Measurements from ENCODE around the gene TACO1. TPM values are rescaled to one million over a fixed set of nuclear protein-coding genes. Genes with fewer than 3 reads are reported as not detected.

The TACO1 gene
- total and polyA plus RNA-seq, 2 donors (not counting 1 experiment from before 2014, with no cell fraction given): 18.7 to 26.9 TPM

DNA sequence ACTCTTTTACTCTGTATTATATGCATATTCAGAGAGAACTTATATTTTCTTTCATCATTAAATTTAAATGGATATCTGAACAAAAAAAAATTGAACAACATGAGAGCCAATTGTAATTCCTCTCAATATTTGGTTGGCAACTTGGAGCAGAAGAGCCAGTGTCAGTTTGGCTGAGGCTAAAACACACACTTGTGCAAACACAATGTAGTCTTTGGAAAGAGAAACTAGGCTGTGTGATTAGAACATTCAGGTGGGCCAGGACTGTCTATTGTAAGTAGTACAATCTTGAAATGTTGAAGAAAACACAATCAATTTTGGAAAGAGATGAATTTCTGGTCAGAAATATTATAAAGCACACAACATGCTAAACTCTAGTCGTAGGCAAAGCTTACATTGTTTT lies 33.5 kb upstream of the TACO1 start:
- H3K9ac ChIP-seq (ENCODE audit: insufficient read depth, low read length): no peak overlapping the region
- H3K4me3 ChIP-seq (replicated peaks in 1 of 4; ENCODE audit: control extremely low read depth in 1 of 4, insufficient read depth in 1 of 4, low read depth in 3 of 4, low read length in 4 of 4): no peak overlapping the region
- H3K79me2 ChIP-seq (ENCODE audit: control insufficient read depth, insufficient read depth, low read length): peaks cover 53% of the 10 kb centered on the region
- peaks cover 7% of the 10 kb centered on the region for H3K4me1 ChIP-seq (ENCODE audit: control insufficient read depth, extremely low read depth, insufficient read depth, low read length)
- no peak overlapping the region for H3K4me2 ChIP-seq (ENCODE audit: extremely low read depth, insufficient read depth, low read length)
- no peaks in the 10 kb centered on the region for H4K20me1 ChIP-seq (ENCODE audit: control insufficient read depth, extremely low read depth, insufficient read depth, low read length)
- no peaks in the 10 kb centered on the region for H3K27me3 ChIP-seq (ENCODE audit: control insufficient read depth, insufficient read depth, low read length)
- no peak overlapping the region for H3K27ac ChIP-seq (ENCODE audit: insufficient read depth, low read length)
- no peaks in the 10 kb centered on the region for H3K36me3 ChIP-seq (ENCODE audit: control insufficient read depth, insufficient read depth, low read length)
- H3K9me3 ChIP-seq (ENCODE audit: control insufficient read depth, insufficient read depth, low read depth, low read length): no peaks in the 10 kb centered on the region
- no peak for DNase-seq (ENCODE audit: low read depth in 2 of 2)
- TF ChIP-seq, protein P1, sequence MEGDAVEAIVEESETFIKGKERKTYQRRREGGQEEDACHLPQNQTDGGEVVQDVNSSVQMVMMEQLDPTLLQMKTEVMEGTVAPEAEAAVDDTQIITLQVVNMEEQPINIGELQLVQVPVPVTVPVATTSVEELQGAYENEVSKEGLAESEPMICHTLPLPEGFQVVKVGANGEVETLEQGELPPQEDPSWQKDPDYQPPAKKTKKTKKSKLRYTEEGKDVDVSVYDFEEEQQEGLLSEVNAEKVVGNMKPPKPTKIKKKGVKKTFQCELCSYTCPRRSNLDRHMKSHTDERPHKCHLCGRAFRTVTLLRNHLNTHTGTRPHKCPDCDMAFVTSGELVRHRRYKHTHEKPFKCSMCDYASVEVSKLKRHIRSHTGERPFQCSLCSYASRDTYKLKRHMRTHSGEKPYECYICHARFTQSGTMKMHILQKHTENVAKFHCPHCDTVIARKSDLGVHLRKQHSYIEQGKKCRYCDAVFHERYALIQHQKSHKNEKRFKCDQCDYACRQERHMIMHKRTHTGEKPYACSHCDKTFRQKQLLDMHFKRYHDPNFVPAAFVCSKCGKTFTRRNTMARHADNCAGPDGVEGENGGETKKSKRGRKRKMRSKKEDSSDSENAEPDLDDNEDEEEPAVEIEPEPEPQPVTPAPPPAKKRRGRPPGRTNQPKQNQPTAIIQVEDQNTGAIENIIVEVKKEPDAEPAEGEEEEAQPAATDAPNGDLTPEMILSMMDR (conservative IDR thresholded peaks at IDR 0.05 in 1 of 2, IDR thresholded peaks at IDR 0.05 in 1 of 2; ENCODE audit: low read depth in 1 of 2, low read length in 2 of 2): no peak
- TF ChIP-seq EZH2 (IDR thresholded peaks at IDR 0.05; ENCODE audit: low read length, missing control alignments): no peak
- no peak overlapping the region for H2AFZ ChIP-seq (ENCODE audit: low read length)

DNA sequence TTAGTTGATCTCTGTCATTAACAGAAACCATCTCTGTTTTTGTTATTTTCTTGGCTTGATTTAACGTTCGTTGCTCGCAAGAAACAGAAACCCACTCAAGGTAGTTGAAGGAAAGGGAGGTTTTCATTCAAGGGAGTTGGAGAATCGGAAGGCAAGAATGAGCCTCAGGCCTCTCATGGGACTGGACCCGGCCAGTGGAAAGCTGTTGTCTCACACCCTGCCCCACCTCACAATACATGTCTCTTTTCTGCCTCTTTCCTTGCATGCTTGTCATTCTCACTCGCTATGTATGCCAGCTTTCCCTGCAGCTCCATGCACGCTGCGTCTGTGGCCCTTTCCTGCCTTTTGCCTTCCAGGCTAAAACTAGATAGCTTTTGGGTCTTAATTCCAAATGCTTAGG lies 32.1 kb upstream of the TACO1 start:
- Histone ChIP-seq H3K27me3 (ENCODE audit: control insufficient read depth, insufficient read depth, low read length) (no peaks in the 10 kb centered on the region), H3K4me2 (ENCODE audit: extremely low read depth, insufficient read depth, low read length) (no peak overlapping the region), H3K79me2 (ENCODE audit: control insufficient read depth, insufficient read depth, low read length) (peaks cover 60% of the 10 kb centered on the region), H3K27ac (ENCODE audit: insufficient read depth, low read length) (no peak overlapping the region), H3K36me3 (ENCODE audit: control insufficient read depth, insufficient read depth, low read length) (no peaks in the 10 kb centered on the region), H3K9ac (ENCODE audit: insufficient read depth, low read length) (no peak overlapping the region), H4K20me1 (ENCODE audit: control insufficient read depth, extremely low read depth, insufficient read depth, low read length) (no peaks in the 10 kb centered on the region), H2AFZ (ENCODE audit: low read length) (no peak overlapping the region), H3K9me3 (ENCODE audit: control insufficient read depth, insufficient read depth, low read depth, low read length) (no peaks in the 10 kb centered on the region), H3K4me3 (replicated peaks in 1 of 4; ENCODE audit: control extremely low read depth in 1 of 4, insufficient read depth in 1 of 4, low read depth in 3 of 4, low read length in 4 of 4) (no peak overlapping the region), H3K4me1 (ENCODE audit: control insufficient read depth, extremely low read depth, insufficient read depth, low read length) (peaks cover 7% of the 10 kb centered on the region)
- TF ChIP-seq, protein P1 (conservative IDR thresholded peaks at IDR 0.05 in 1 of 2, IDR thresholded peaks at IDR 0.05 in 1 of 2; ENCODE audit: low read depth in 1 of 2, low read length in 2 of 2): no peak
- TF ChIP-seq EZH2 (IDR thresholded peaks at IDR 0.05; ENCODE audit: low read length, missing control alignments): no peak
- DNase-seq (ENCODE audit: low read depth in 2 of 2): no peak

DNA sequence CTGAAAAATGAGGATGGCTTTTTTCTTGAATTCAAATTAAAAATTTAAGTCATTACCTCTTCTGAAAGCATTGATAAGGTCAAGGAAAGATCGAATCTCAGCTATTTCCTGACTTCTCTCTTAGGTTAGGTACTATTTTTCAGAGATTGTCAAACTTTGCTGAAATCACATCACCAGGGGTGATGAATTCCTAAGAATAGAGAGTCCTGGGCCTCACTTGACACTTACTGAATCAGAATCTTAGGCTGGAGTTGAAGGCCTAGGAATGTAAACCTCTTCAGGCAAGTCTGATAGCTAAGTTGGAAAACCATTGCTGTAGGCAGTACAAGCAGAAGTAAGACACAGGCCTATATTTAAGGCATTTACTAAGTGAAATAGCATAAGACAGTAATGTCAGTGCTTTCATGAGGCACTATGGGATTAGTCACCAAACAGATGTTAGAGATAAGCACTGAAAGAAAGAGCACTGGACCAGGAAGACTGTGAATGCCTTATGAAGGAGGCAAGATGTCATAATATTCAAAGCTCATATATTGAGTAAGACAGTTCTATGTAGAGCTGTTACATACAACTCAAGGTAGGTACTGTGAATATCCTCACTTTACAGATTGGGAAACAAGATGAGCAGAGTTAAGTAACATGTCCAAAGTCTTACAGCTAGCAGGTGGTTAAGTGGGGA lies 28.9 kb upstream of the TACO1 start:
- Histone ChIP-seq H4K20me1 (ENCODE audit: control insufficient read depth, extremely low read depth, insufficient read depth, low read length) (no peaks in the 10 kb centered on the region), H3K4me2 (ENCODE audit: extremely low read depth, insufficient read depth, low read length) (no peak overlapping the region), H3K4me1 (ENCODE audit: control insufficient read depth, extremely low read depth, insufficient read depth, low read length) (peaks cover 7% of the 10 kb centered on the region)

More for the DNA sequence above, 28.9 kb upstream of the TACO1 start:
- H3K9me3 ChIP-seq (ENCODE audit: control insufficient read depth, insufficient read depth, low read depth, low read length): no peaks in the 10 kb centered on the region
- no peak overlapping the region for H3K27ac ChIP-seq (ENCODE audit: insufficient read depth, low read length)
- peaks cover 48% of the 10 kb centered on the region for H3K79me2 ChIP-seq (ENCODE audit: control insufficient read depth, insufficient read depth, low read length)
- no peaks in the 10 kb centered on the region for H3K27me3 ChIP-seq (ENCODE audit: control insufficient read depth, insufficient read depth, low read length)
- peaks cover 2% of the 10 kb centered on the region for H3K36me3 ChIP-seq (ENCODE audit: control insufficient read depth, insufficient read depth, low read length)
- no peak overlapping the region for H2AFZ ChIP-seq (ENCODE audit: low read length)
- H3K9ac ChIP-seq (ENCODE audit: insufficient read depth, low read length): no peak overlapping the region
- H3K4me3 ChIP-seq (replicated peaks in 1 of 4; ENCODE audit: control extremely low read depth in 1 of 4, insufficient read depth in 1 of 4, low read depth in 3 of 4, low read length in 4 of 4): no peak overlapping the region
- no peak for TF ChIP-seq EZH2 (IDR thresholded peaks at IDR 0.05; ENCODE audit: low read length, missing control alignments)
- TF ChIP-seq, protein P1 (conservative IDR thresholded peaks at IDR 0.05 in 1 of 2, IDR thresholded peaks at IDR 0.05 in 1 of 2; ENCODE audit: low read depth in 1 of 2, low read length in 2 of 2): no peak
- DNase-seq (ENCODE audit: low read depth in 2 of 2): peak; percentile 76 to 85

Measured in fibroblast of lung (primary cell).